HepG2 (cell line): Measurements from ENCODE around the gene CST1. TPM values are rescaled to one million over a fixed set of nuclear protein-coding genes. Genes with fewer than 3 reads are reported as not detected.

Experiments
- ATAC-seq: fragments of 200-7000 bp; cut with Tn5 transposase; 3 replicates; pipeline ENCODE4 v1.9.1; 2020; ENCODE audit warnings: mild to moderate bottlenecking, moderate library complexity
- BruUV-seq: library from RNA; stranded (reverse); fragments of 400-500 nt; replicated peaks from 2 replicates; lab custom pipeline; 2021; lab: Mats Ljungman, UMichigan
- CTCF ChIA-PET: fragments of 300-600 bp; formaldehyde crosslinking; extraction: SDS; loops from one replicate; lab custom pipeline; 2021; ENCODE audit warnings: low total read pairs, inconsistent platforms, low intra/inter-chr PET ratio; lab: Yijun Ruan, JAX
- POLR2A ChIA-PET: fragments of 350-600 bp; sonication (Branson Sonifier 250); formaldehyde crosslinking; loops from one replicate; lab custom pipeline; 2020; ENCODE audit warnings: antibody characterized with exemption, inconsistent platforms; lab: Yijun Ruan, JAX
- DNase-seq: peaks from one replicate; pipeline ENCODE4 v3.0.0-alpha.2; 2015; ENCODE audit warnings: low spot score
- FAIRE-seq: peaks from 3 replicates; lab custom pipeline; 2011; peaks lifted over from hg19 to GRCh38; lab: Jason Lieb, UNC
- H2AFZ ChIP-seq: one replicate; pipeline ENCODE4 v1.6.1; 2011; ENCODE audit warnings: low read length, inconsistent platforms
- H3K27ac ChIP-seq: fragments of 300-600 bp; 3 replicates; pipeline ENCODE4 v1.8.0; 2011; ENCODE audit warnings: mixed run types, mild to moderate bottlenecking, mixed read lengths, low read length, inconsistent platforms; ENCODE audit not compliant: insufficient read depth; ENCODE audit errors: extremely low read length
- H3K27me3 ChIP-seq, 2 experiments: fragments of 200-600 bp in 1 of 2; 2 replicates in 1 of 2; 3 replicates in 1 of 2; pipeline versions ENCODE4 v1.6.0 to v1.8.0; 2011; ENCODE audit warnings: low read length in 2 of 2, mild to moderate bottlenecking in 2 of 2, moderate library complexity in 2 of 2, inconsistent platforms in 1 of 2; ENCODE audit not compliant: insufficient read depth in 2 of 2, control insufficient read depth in 1 of 2
- H3K36me3 ChIP-seq, 2 experiments: fragments of 200-600 bp in 1 of 2; replicated peaks in 1 of 2; 2 replicates in 1 of 2; 3 replicates in 1 of 2; pipeline versions ENCODE4 v1.5.1 to v1.8.0; 2011; ENCODE audit warnings: low read length in 2 of 2, inconsistent platforms in 1 of 2; ENCODE audit not compliant: insufficient read depth in 2 of 2, control insufficient read depth in 1 of 2
- H3K4me1 ChIP-seq: 2 replicates; pipeline ENCODE4 v1.5.1; 2012; ENCODE audit warnings: low read length, inconsistent platforms; ENCODE audit not compliant: insufficient read depth
- H3K4me2 ChIP-seq: 2 replicates; pipeline ENCODE4 v1.6.0; 2011; ENCODE audit warnings: low read depth, low read length, inconsistent platforms
- H3K4me3 ChIP-seq, 3 experiments: fragments of 200-600 bp in 1 of 3; sonication (generic), shearing (Covaris generic) in 1 of 3; replicated peaks in 1 of 3; 2 replicates each; pipeline ENCODE4 v1.5.1; 2011 to 2016; ENCODE audit warnings: low read length in 3 of 3, inconsistent platforms in 2 of 3, low read depth in 2 of 3, mild to moderate bottlenecking in 2 of 3, control low read depth in 1 of 3, mixed read lengths in 1 of 3; ENCODE audit not compliant: insufficient read depth in 1 of 3
- H3K79me2 ChIP-seq: one replicate; pipeline ENCODE4 v1.6.1; 2011; ENCODE audit warnings: low read length, inconsistent platforms; ENCODE audit not compliant: insufficient read depth
- H3K9ac ChIP-seq: 2 replicates; pipeline ENCODE4 v1.6.0; 2011; ENCODE audit warnings: mild to moderate bottlenecking, low read depth, low read length, inconsistent platforms; ENCODE audit not compliant: insufficient read depth
- H3K9me3 ChIP-seq: 2 replicates; pipeline ENCODE4 v1.5.1; 2012; ENCODE audit warnings: mild to moderate bottlenecking, low read length
- H4K20me1 ChIP-seq: 2 replicates; pipeline ENCODE4 v1.6.0; 2011; ENCODE audit warnings: inconsistent platforms, mild to moderate bottlenecking, low read length, moderate library complexity; ENCODE audit not compliant: insufficient read depth
- CREB1 ChIP-seq, 2 experiments: fragments of 450-650 bp in 1 of 2; IDR thresholded peaks; 2 replicates each; pipeline ENCODE4 v1.6.1; 2016 to 2017; ENCODE audit warnings: control low read depth in 1 of 2, mild to moderate bottlenecking in 1 of 2, missing compliant biosample characterization in 1 of 2, missing genetic modification characterization in 1 of 2
- ELF1 ChIP-seq: sonication (generic); formaldehyde crosslinking; IDR thresholded peaks from 2 replicates; pipeline ENCODE4 v1.4.0; 2020; ENCODE audit warnings: missing genetic modification reagents
- KLF12 ChIP-seq: sonication (generic); formaldehyde crosslinking; IDR thresholded peaks from 2 replicates; pipeline ENCODE4 v1.4.0; 2020; ENCODE audit warnings: missing genetic modification reagents, borderline replicate concordance
- KLF6 ChIP-seq: IDR thresholded peaks from 2 replicates; pipeline ENCODE4 v1.8.0; 2016; ENCODE audit warnings: missing biosample characterization, missing genetic modification reagents
- NFRKB ChIP-seq: fragments of 450-650 bp; IDR thresholded peaks from 2 replicates; pipeline ENCODE4 v1.6.1; 2017
- RXRB ChIP-seq: IDR thresholded peaks from 2 replicates; pipeline ENCODE4 v1.6.1; 2016; ENCODE audit warnings: borderline replicate concordance, missing genetic modification reagents, missing compliant biosample characterization
- TOE1 ChIP-seq: sonication (generic); formaldehyde crosslinking; IDR thresholded peaks from 2 replicates; pipeline ENCODE4 v1.4.0; 2020; ENCODE audit warnings: mild to moderate bottlenecking, missing genetic modification reagents
- ZFP82 ChIP-seq: sonication (generic); formaldehyde crosslinking; IDR thresholded peaks from 2 replicates; pipeline ENCODE4 v1.5.1; 2020; ENCODE audit warnings: mild to moderate bottlenecking, missing genetic modification reagents, borderline replicate concordance
- ZHX2 ChIP-seq, 2 experiments: sonication (generic) in 1 of 2; formaldehyde crosslinking in 1 of 2; IDR thresholded peaks; 2 replicates each; pipeline versions ENCODE4 v1.6.1 to v1.9.0; 2014 to 2022; ENCODE audit warnings: antibody characterized with exemption in 1 of 2, borderline replicate concordance in 1 of 2, inconsistent platforms in 1 of 2, low read depth in 1 of 2, missing genetic modification reagents in 1 of 2
- ZNF335 ChIP-seq: sonication (generic); formaldehyde crosslinking; IDR thresholded peaks from 2 replicates; pipeline ENCODE4 v1.4.0; 2020; ENCODE audit warnings: missing genetic modification reagents
- ZNF577 ChIP-seq: sonication (generic); formaldehyde crosslinking; IDR thresholded peaks from 2 replicates; pipeline ENCODE4 v1.4.0; 2020; ENCODE audit warnings: mild to moderate bottlenecking, low read depth, missing genetic modification reagents, borderline replicate concordance
- ZNF782 ChIP-seq: sonication (generic); formaldehyde crosslinking; IDR thresholded peaks from 2 replicates; pipeline ENCODE4 v1.4.0; 2020; ENCODE audit warnings: missing genetic modification reagents, mild to moderate bottlenecking, borderline replicate concordance
- ZSCAN29 ChIP-seq: sonication (generic); formaldehyde crosslinking; conservative IDR thresholded peaks from 2 replicates; pipeline ENCODE4 v1.4.0; 2020; ENCODE audit warnings: mild to moderate bottlenecking, missing genetic modification reagents
- ZUFSP ChIP-seq: sonication (generic); formaldehyde crosslinking; IDR thresholded peaks from 2 replicates; pipeline ENCODE4 v1.9.0; 2021; ENCODE audit warnings: missing genetic modification reagents, mild to moderate bottlenecking, borderline replicate concordance
- WGBS: methylation state at CpG from one replicate; pipeline ENCODE4 v1.1.6; 2017; ENCODE audit warnings: low lambda C conversion rate; 5-methylcytosine and 5-hydroxymethylcytosine counted together
- in situ Hi-C: cut with HindIII; loops from 2 replicates; pipeline ENCODE4 v1.10.0; 2017; ENCODE audit warnings: low pct_unique_long_range_greater_than_20kb; ENCODE audit not compliant: extremely low pct_ligation_motif_present
- intact Hi-C: fragments of 100-400 bp; cut with micrococcal nuclease; formaldehyde crosslinking; loops from one replicate; pipeline ENCODE4 v1.10.0; 2022; ENCODE audit not compliant: unreplicated experiment
- polyA plus RNA-seq, 8 experiments: library from polyadenylated mRNA; depleted of rRNA in 3 of 8; stranded (reverse) in 7 of 8; unstranded in 1 of 8; fragments of >200 nt; fragmentation: Illumina TruSeq in 4 of 8; extraction: Trizol in 4 of 8; gene quantifications; 2 replicates each; pipeline versions ENCODE4 v1.2.1 to v1.2.3, GENCODE V29; 2011 to 2016; ENCODE audit warnings: low read depth in 4 of 8, missing spikeins in 1 of 8, mixed read lengths in 1 of 8; ENCODE audit not compliant: insufficient read depth in 1 of 8
- total RNA-seq, 5 experiments: library from RNA; depleted of rRNA; stranded (reverse); fragments of >200 nt; fragmentation: Illumina TruSeq; extraction: Trizol; gene quantifications; 2 replicates each; pipeline ENCODE4 v1.2.3, GENCODE V29; 2016; ENCODE audit warnings: low read depth in 1 of 5
- TF ChIP-seq, protein P1 (sequence below): IDR thresholded peaks from 2 replicates; pipeline ENCODE4 v1.6.1; 2018; ENCODE audit warnings: missing genetic modification reagents

CST1 gene
- total and polyA plus RNA-seq, 2 of the 13 experiments (the other 11 are each of a cell fraction or from before 2014, with no cell fraction given) = 0.09 TPM; not detected in 1

DNA sequence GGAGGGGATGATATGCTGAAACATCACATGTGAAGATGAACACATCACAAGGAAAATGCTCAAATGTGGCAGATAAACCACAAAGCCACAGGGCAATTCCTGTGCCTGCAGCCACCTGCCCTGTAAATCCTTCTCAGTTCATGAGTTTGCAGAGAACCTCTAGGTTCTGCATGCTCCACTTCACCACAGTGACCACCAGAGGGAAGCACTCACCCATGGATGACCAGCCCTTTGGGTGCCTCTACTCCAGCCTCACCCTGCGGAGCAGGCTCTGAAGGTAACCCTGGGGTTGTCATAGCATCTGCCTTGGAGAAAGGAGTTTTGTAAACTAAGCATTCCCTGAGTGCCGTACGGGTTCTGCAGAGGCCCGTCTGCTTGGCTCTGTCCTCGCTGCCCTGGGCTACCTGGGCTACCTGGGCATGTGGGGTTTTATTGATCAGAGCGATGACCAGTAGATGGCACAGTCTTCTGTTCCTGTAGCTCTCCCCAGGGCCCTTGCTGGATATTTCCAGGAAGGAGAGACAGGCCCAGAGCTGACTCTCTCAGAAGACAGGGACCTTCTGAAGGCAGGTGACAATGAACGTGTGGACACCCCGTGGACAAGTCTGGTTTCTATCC is 31.7 kb upstream of the CST1 start:
- Histone ChIP-seq H3K9me3 (no peaks in the 10 kb centered on the region), H3K36me3 (no peaks in the 10 kb centered on the region), H3K4me1 (no peaks in the 10 kb centered on the region), H2AFZ (no peak overlapping the region), H3K9ac (no peak overlapping the region), H3K27ac (no peak overlapping the region), H3K79me2 (no peaks in the 10 kb centered on the region), H4K20me1 (no peaks in the 10 kb centered on the region), H3K4me2 (no peak overlapping the region), H3K27me3 (no peaks in the 10 kb centered on the region), H3K4me3 (no peak overlapping the region)
- DNase-seq (no peak), ATAC-seq (peak; percentile 99), FAIRE-seq (peak; percentile 86)
- no TSS peak for BruUV-seq
- intact Hi-C loops = loop anchor here (5.0 kb wide), 1 partner anchor 115 kb away; no protein-coding TSS in a partner anchor
- in situ Hi-C loops = no loop called here
- 34% methylated on average over 4 of the region's 8 CpGs for WGBS
- ChIA-PET POLR2A (no interaction called here), CTCF (interaction anchor here (1.3 to 2.6 kb wide), 2 partner anchors 114 to 214 kb away, joined by 3 to 9 read pairs; no protein-coding TSS in a partner anchor)
- TF ChIP-seq ZFP82 (CRISPR knock-in tag) = no peak
- no peak for TF ChIP-seq ZHX2 (IDR thresholded peaks at IDR 0.05; ENCODE audit: low read depth)
- no peak for TF ChIP-seq ZHX2 (CRISPR knock-in tag; IDR thresholded peaks at IDR 0.05; ENCODE audit: borderline replicate concordance)
- TF ChIP-seq ZSCAN29 (CRISPR knock-in tag) = no peak
- no peak for TF ChIP-seq KLF12
- TF ChIP-seq ZUFSP = no peak
- TF ChIP-seq RXRB = no peak
- no peak for TF ChIP-seq CREB1 (IDR thresholded peaks at IDR 0.05)
- TF ChIP-seq CREB1 (CRISPR knock-in tag; IDR thresholded peaks at IDR 0.05) = no peak
- no peak for TF ChIP-seq ELF1 (CRISPR knock-in tag)
- TF ChIP-seq NFRKB = no peak
- TF ChIP-seq ZNF335 (CRISPR knock-in tag) = no peak
- no peak for TF ChIP-seq ZNF782 (CRISPR knock-in tag)
- TF ChIP-seq, protein P1, sequence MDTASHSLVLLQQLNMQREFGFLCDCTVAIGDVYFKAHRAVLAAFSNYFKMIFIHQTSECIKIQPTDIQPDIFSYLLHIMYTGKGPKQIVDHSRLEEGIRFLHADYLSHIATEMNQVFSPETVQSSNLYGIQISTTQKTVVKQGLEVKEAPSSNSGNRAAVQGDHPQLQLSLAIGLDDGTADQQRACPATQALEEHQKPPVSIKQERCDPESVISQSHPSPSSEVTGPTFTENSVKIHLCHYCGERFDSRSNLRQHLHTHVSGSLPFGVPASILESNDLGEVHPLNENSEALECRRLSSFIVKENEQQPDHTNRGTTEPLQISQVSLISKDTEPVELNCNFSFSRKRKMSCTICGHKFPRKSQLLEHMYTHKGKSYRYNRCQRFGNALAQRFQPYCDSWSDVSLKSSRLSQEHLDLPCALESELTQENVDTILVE (CRISPR knock-in tag) = no peak
- TF ChIP-seq ZNF577 (CRISPR knock-in tag) = no peak
- TF ChIP-seq TOE1 (CRISPR knock-in tag) = no peak
- no peak for TF ChIP-seq KLF6 (CRISPR knock-in tag)
